Neural cell (in vitro differentiated cells): ENCODE results near the gene CBFA2T3. TPM values are rescaled to one million over a fixed set of nuclear protein-coding genes. Genes with fewer than 3 reads are reported as not detected.

ENCODE experiments used
- H2AFZ ChIP-seq: fragments of 200-600, 300-800 bp; sonication (generic), shearing (Covaris generic); 2 replicates; pipeline ENCODE4 v1.6.0; 2014; ENCODE audit warnings: low read depth, mild to moderate bottlenecking, antibody characterized with exemption, low read length, moderate library complexity
- H3F3A ChIP-seq: fragments of 200-600 bp; shearing (Covaris generic); 2 replicates; pipeline ENCODE4 v1.6.1; 2016; ENCODE audit warnings: mild to moderate bottlenecking, moderate library complexity, mixed read lengths, antibody characterized with exemption, low read length; ENCODE audit not compliant: insufficient read depth, poor library complexity, severe bottlenecking
- H3K27ac ChIP-seq: fragments of 200-600, 300-800 bp; sonication (generic), shearing (Covaris generic); 2 replicates; pipeline ENCODE4 v1.5.1; 2014; ENCODE audit warnings: mild to moderate bottlenecking, low read length, moderate library complexity
- H3K27me3 ChIP-seq: fragments of 300-800, 200-600 bp; sonication (generic), shearing (Covaris generic); 2 replicates; pipeline ENCODE4 v1.6.0; 2014; ENCODE audit warnings: mild to moderate bottlenecking, low read depth, low read length, moderate library complexity; ENCODE audit not compliant: insufficient read depth
- H3K36me3 ChIP-seq: fragments of 300-800, 200-600 bp; sonication (generic), shearing (Covaris generic); 2 replicates; pipeline ENCODE4 v1.5.1; 2014; ENCODE audit warnings: mild to moderate bottlenecking, antibody characterized with exemption, low read length, moderate library complexity; ENCODE audit not compliant: insufficient read depth
- H3K4me2 ChIP-seq: fragments of 300-800, 200-600 bp; sonication (generic), shearing (Covaris generic); 2 replicates; pipeline ENCODE4 v1.6.0; 2014; ENCODE audit warnings: mild to moderate bottlenecking, low read length
- H3K4me3 ChIP-seq: fragments of 300-800, 200-600 bp; sonication (generic), shearing (Covaris generic); 2 replicates; pipeline ENCODE4 v1.5.1; 2014; ENCODE audit warnings: mild to moderate bottlenecking, low read length, moderate library complexity
- H3K79me2 ChIP-seq: fragments of 200-600 bp; shearing (Covaris generic); replicated peaks from 2 replicates; pipeline ENCODE4 v1.6.0; 2014; ENCODE audit warnings: mild to moderate bottlenecking, low read length, moderate library complexity; ENCODE audit not compliant: insufficient read depth
- H3K9ac ChIP-seq: fragments of 300-800, 200-600 bp; sonication (generic), shearing (Covaris generic); 2 replicates; pipeline ENCODE4 v1.6.1; 2016; ENCODE audit warnings: mild to moderate bottlenecking, low read length, mixed read lengths
- H3K9me2 ChIP-seq: fragments of 200-600 bp; shearing (Covaris generic); 2 replicates; pipeline ENCODE4 v1.6.1; 2016; ENCODE audit warnings: mild to moderate bottlenecking, low read length, mixed read lengths; ENCODE audit not compliant: insufficient read depth
- H3K9me3 ChIP-seq: fragments of 200-600, 300-800 bp; sonication (generic), shearing (Covaris generic); 2 replicates; pipeline ENCODE4 v1.6.1; 2016; ENCODE audit warnings: mild to moderate bottlenecking, mixed run types, low read length, moderate library complexity, mixed read lengths
- H4K20me1 ChIP-seq: fragments of 200-600 bp; shearing (Covaris generic); 2 replicates; pipeline ENCODE4 v1.6.1; 2016; ENCODE audit warnings: mild to moderate bottlenecking, mixed run types; ENCODE audit not compliant: insufficient read depth
- CTCF ChIP-seq: fragments of 450-650 bp; IDR thresholded peaks from 2 replicates; pipeline ENCODE4 v1.5.1; 2014; ENCODE audit warnings: antibody characterized with exemption, mild to moderate bottlenecking, moderate library complexity; ENCODE audit not compliant: poor library complexity, severe bottlenecking
- EP300 ChIP-seq: fragments of 450-650 bp; conservative IDR thresholded peaks from 2 replicates; pipeline ENCODE4 v1.6.1; 2014; ENCODE audit warnings: antibody characterized with exemption, mild to moderate bottlenecking, moderate library complexity; ENCODE audit not compliant: poor library complexity, severe bottlenecking
- EZH2 ChIP-seq: fragments of 200-600, 300-800 bp; shearing (Covaris generic), sonication (generic); IDR thresholded peaks from 2 replicates; pipeline ENCODE4 v1.6.1; 2014; ENCODE audit warnings: antibody characterized with exemption, low read length, borderline replicate concordance, mild to moderate bottlenecking; ENCODE audit not compliant: insufficient read depth, poor library complexity, severe bottlenecking
- MXI1 ChIP-seq: fragments of 450-650 bp; conservative IDR thresholded peaks from 2 replicates; pipeline ENCODE4 v1.6.1; 2014; ENCODE audit warnings: antibody characterized with exemption, mild to moderate bottlenecking; ENCODE audit not compliant: poor library complexity, severe bottlenecking
- POLR2AphosphoS5 ChIP-seq: IDR thresholded peaks from 2 replicates; pipeline ENCODE4 v1.6.1; 2012
- RAD21 ChIP-seq: fragments of 450-650 bp; conservative IDR thresholded peaks from 2 replicates; pipeline ENCODE4 v1.6.1; 2014; ENCODE audit warnings: antibody characterized with exemption, mild to moderate bottlenecking, moderate library complexity
- REST ChIP-seq: IDR thresholded peaks from 2 replicates; pipeline ENCODE4 v1.6.1; 2012; ENCODE audit warnings: borderline replicate concordance
- SMC3 ChIP-seq: fragments of 450-650 bp; conservative IDR thresholded peaks from 2 replicates; pipeline ENCODE4 v1.6.1; 2014; ENCODE audit warnings: antibody characterized with exemption, mild to moderate bottlenecking, moderate library complexity; ENCODE audit not compliant: poor library complexity
- TAF1 ChIP-seq: IDR thresholded peaks from 2 replicates; pipeline ENCODE4 v1.6.1; 2012; ENCODE audit warnings: low read depth
- polyA plus RNA-seq: library from polyadenylated mRNA; depleted of rRNA; stranded (reverse); fragments of >200 nt; gene quantifications from 2 replicates; pipeline ENCODE4 v1.2.3, GENCODE V29; 2014

Gene CBFA2T3
- polyA plus RNA-seq, 1 donor from 2014 or later, result 2.1 TPM

- H3F3A ChIP-seq, result no peaks in the 10 kb centered on the region
- no peak for TF ChIP-seq EZH2
- H3K36me3 ChIP-seq, result no peaks in the 10 kb centered on the region
- no peak overlapping the region for H3K9ac ChIP-seq
- H3K9me3 ChIP-seq, result no peaks in the 10 kb centered on the region
- H3K4me2 ChIP-seq, result no peak overlapping the region
- no peaks in the 10 kb centered on the region for H3K79me2 ChIP-seq
- no peak overlapping the region for H2AFZ ChIP-seq
- H3K9me2 ChIP-seq, result no peaks in the 10 kb centered on the region
- H3K27ac ChIP-seq, result no peak overlapping the region
- H3K27me3 ChIP-seq, result no peaks in the 10 kb centered on the region
- H4K20me1 ChIP-seq, result no peaks in the 10 kb centered on the region
- H3K4me3 ChIP-seq, result no peak overlapping the region
Measured at GRCh38 chr16:88906020-88906419, 71.0 kb downstream of the CBFA2T3 start.

GRCh38 chr16:88905563-88905962 lies 71.4 kb downstream of the CBFA2T3 start:
- Histone ChIP-seq H3K9me3 (no peaks in the 10 kb centered on the region), H2AFZ (no peak overlapping the region), H3K27me3 (no peaks in the 10 kb centered on the region), H3K4me3 (no peak overlapping the region), H3F3A (no peaks in the 10 kb centered on the region), H3K27ac (no peak overlapping the region), H3K36me3 (no peaks in the 10 kb centered on the region), H3K79me2 (no peaks in the 10 kb centered on the region), H3K9ac (no peak overlapping the region), H3K9me2 (no peaks in the 10 kb centered on the region), H3K4me2 (no peak overlapping the region), H4K20me1 (no peaks in the 10 kb centered on the region)
- TF ChIP-seq EP300 (no peak), MXI1 (no peak), TAF1 (no peak), POLR2AphosphoS5 (no peak)

GRCh38 chr16:88904676-88905365 lies 72.2 kb downstream of the CBFA2T3 start:
- H3K79me2 ChIP-seq, result no peaks in the 10 kb centered on the region
- no peaks in the 10 kb centered on the region for H3K27me3 ChIP-seq
- no peak overlapping the region for H3K4me2 ChIP-seq
- no peak overlapping the region for H3K27ac ChIP-seq
- H4K20me1 ChIP-seq, result no peaks in the 10 kb centered on the region
- no peaks in the 10 kb centered on the region for H3K9me2 ChIP-seq
- no peak overlapping the region for H3K9ac ChIP-seq
- H3K9me3 ChIP-seq, result no peaks in the 10 kb centered on the region
- TF ChIP-seq CTCF (no peak), SMC3 (no peak), POLR2AphosphoS5 (no peak), MXI1 (no peak), RAD21 (no peak), REST (no peak), EZH2 (no peak), TAF1 (no peak)
- no peak overlapping the region for H2AFZ ChIP-seq
- no peaks in the 10 kb centered on the region for H3K36me3 ChIP-seq
- H3K4me3 ChIP-seq, result no peak overlapping the region
- H3F3A ChIP-seq, result no peaks in the 10 kb centered on the region
